GM23338 (cell line): ENCODE measurements around the gene CAPN15. TPM values are rescaled to one million over a fixed set of nuclear protein-coding genes. Genes with fewer than 3 reads are reported as not detected.

Experiments
- ATAC-seq: fragments of 200-7000 bp; cut with Tn5 transposase; 3 replicates; pipeline ENCODE4 v1.9.1; 2020
- DNase-seq: peaks from one replicate; pipeline ENCODE4 v3.0.0-alpha.2; 2015; ENCODE audit warnings: low spot score
- H2AFZ ChIP-seq: fragments of 200-600 bp; sonication (generic); 2 replicates; pipeline ENCODE4 v1.8.0; 2016; ENCODE audit warnings: antibody characterized with exemption, mild to moderate bottlenecking, moderate library complexity
- H3F3A ChIP-seq: fragments of 200-600 bp; sonication (generic); replicated peaks from 2 replicates; pipeline ENCODE4 v1.8.0; 2017; ENCODE audit warnings: antibody characterized with exemption, mixed run types, low read depth
- H3K27ac ChIP-seq: fragments of 200-600 bp; sonication (generic); 2 replicates; pipeline ENCODE4 v1.6.1; 2016; ENCODE audit warnings: low read depth
- H3K27me3 ChIP-seq: fragments of 200-600 bp; sonication (generic); 2 replicates; pipeline ENCODE4 v1.8.0; 2016; ENCODE audit warnings: mild to moderate bottlenecking, mixed run types, moderate library complexity; ENCODE audit not compliant: insufficient read depth
- H3K36me3 ChIP-seq: fragments of 200-600 bp; sonication (generic); 2 replicates; pipeline ENCODE4 v1.8.0; 2016; ENCODE audit warnings: mild to moderate bottlenecking; ENCODE audit not compliant: insufficient read depth
- H3K4me1 ChIP-seq: fragments of 200-600 bp; sonication (generic); 2 replicates; pipeline ENCODE4 v1.8.0; 2016; ENCODE audit warnings: mild to moderate bottlenecking, moderate library complexity; ENCODE audit not compliant: insufficient read depth
- H3K4me2 ChIP-seq: fragments of 200-600 bp; sonication (generic); 2 replicates; pipeline ENCODE4 v1.7.1; 2017; ENCODE audit warnings: mixed run types
- H3K4me3 ChIP-seq: fragments of 200-600 bp; sonication (generic); 2 replicates; pipeline ENCODE4 v1.6.1; 2016; ENCODE audit warnings: mixed run types
- H3K79me2 ChIP-seq: fragments of 200-600 bp; sonication (generic); replicated peaks from 2 replicates; pipeline ENCODE4 v1.8.0; 2017; ENCODE audit warnings: mild to moderate bottlenecking; ENCODE audit not compliant: insufficient read depth
- H3K9me2 ChIP-seq: fragments of 200-600 bp; sonication (generic); 2 replicates; pipeline ENCODE4 v1.8.0; 2017; ENCODE audit not compliant: insufficient read depth
- H4K20me1 ChIP-seq: fragments of 200-600 bp; sonication (generic); replicated peaks from 2 replicates; pipeline ENCODE4 v1.8.0; 2017; ENCODE audit warnings: mild to moderate bottlenecking; ENCODE audit not compliant: insufficient read depth
- H3K27ac Mint-ChIP-seq: 2 replicates; pipeline ENCODE4 v1.8.0; 2020; ENCODE audit warnings: inconsistent platforms, mild to moderate bottlenecking, moderate library complexity, mixed read lengths
- H3K27me3 Mint-ChIP-seq: 3 replicates; pipeline ENCODE4 v1.8.0; 2022; ENCODE audit warnings: low read depth, mild to moderate bottlenecking, moderate library complexity, mixed read lengths, inconsistent platforms; ENCODE audit not compliant: insufficient read depth, poor library complexity
- H3K36me3 Mint-ChIP-seq: 3 replicates; pipeline ENCODE4 v1.8.0; 2021; ENCODE audit warnings: low read depth, mild to moderate bottlenecking, inconsistent platforms, moderate library complexity, mixed read lengths
- H3K4me1 Mint-ChIP-seq: 3 replicates; pipeline ENCODE4 v1.8.0; 2020; ENCODE audit warnings: mild to moderate bottlenecking, inconsistent platforms, mixed read lengths
- H3K4me3 Mint-ChIP-seq: 3 replicates; pipeline ENCODE4 v1.8.0; 2021; ENCODE audit warnings: moderate library complexity, mild to moderate bottlenecking, inconsistent platforms, mixed read lengths
- H3K9me3 Mint-ChIP-seq: 3 replicates; pipeline ENCODE4 v1.8.0; 2020; ENCODE audit warnings: moderate library complexity, mild to moderate bottlenecking, inconsistent platforms, mixed read lengths
- EZH2 ChIP-seq: fragments of 200-600 bp; sonication (generic); IDR thresholded peaks from one replicate; pipeline ENCODE4 v1.8.0; 2017; ENCODE audit warnings: antibody characterized with exemption, mild to moderate bottlenecking, low read depth; ENCODE audit not compliant: unreplicated experiment
- EZH2phosphoT487 ChIP-seq: fragments of 200-600 bp; sonication (generic); IDR thresholded peaks from one replicate; pipeline ENCODE4 v1.8.1; 2018; ENCODE audit warnings: antibody characterized with exemption; ENCODE audit not compliant: unreplicated experiment
- JUNB ChIP-seq: IDR thresholded peaks from one replicate; pipeline ENCODE4 v1.6.1; 2016; ENCODE audit warnings: antibody characterized with exemption; ENCODE audit not compliant: unreplicated experiment
- NANOG ChIP-seq: IDR thresholded peaks from 2 replicates; pipeline ENCODE4 v1.6.1; 2016; ENCODE audit warnings: antibody characterized with exemption, borderline replicate concordance
- STAT1 ChIP-seq: IDR thresholded peaks from one replicate; pipeline ENCODE4 v1.6.1; 2016; ENCODE audit warnings: antibody characterized with exemption; ENCODE audit not compliant: unreplicated experiment
- ZNF331 ChIP-seq: fragments of 250-450 bp; sonication (Bioruptor Pico); IDR thresholded peaks from 2 replicates; pipeline ENCODE4 v1.5.0; 2020; ENCODE audit warnings: low read depth, mild to moderate bottlenecking, moderate library complexity
- polyA plus RNA-seq: library from polyadenylated mRNA; unstranded; fragments of >200 nt; fragmentation: Nextera tagmentation; extraction: Ambion mirVana; gene quantifications from 2 replicates; pipeline ENCODE4 v1.2.1, GENCODE V29; 2016
- total RNA-seq: library from RNA; depleted of rRNA; stranded (reverse); fragments of >200 nt; shearing (Covaris generic); gene quantifications from 2 replicates; pipeline ENCODE4 v1.2.3, GENCODE V29; 2014
- TF ChIP-seq, protein P1 (sequence below): IDR thresholded peaks from one replicate; pipeline ENCODE4 v1.6.1; 2018; ENCODE audit warnings: antibody characterized with exemption; ENCODE audit not compliant: unreplicated experiment
- TF ChIP-seq, protein P2 (sequence below), 2 experiments: fragments of 200-600 bp in 1 of 2; sonication (generic) in 1 of 2; conservative IDR thresholded peaks; 2 replicates each; pipeline versions ENCODE4 v1.5.1 to v1.6.1; 2016 to 2017; ENCODE audit warnings: antibody characterized with exemption in 2 of 2, low read depth in 2 of 2, mild to moderate bottlenecking in 2 of 2, moderate library complexity in 1 of 2
- TF ChIP-seq, protein P3 (sequence below): IDR thresholded peaks from 2 replicates; pipeline ENCODE4 v1.6.1; 2016; ENCODE audit warnings: antibody characterized with exemption

The CAPN15 gene
- total and polyA plus RNA-seq, 2 experiments from 2014 or later, result 27.3 to 164 TPM

DNA sequence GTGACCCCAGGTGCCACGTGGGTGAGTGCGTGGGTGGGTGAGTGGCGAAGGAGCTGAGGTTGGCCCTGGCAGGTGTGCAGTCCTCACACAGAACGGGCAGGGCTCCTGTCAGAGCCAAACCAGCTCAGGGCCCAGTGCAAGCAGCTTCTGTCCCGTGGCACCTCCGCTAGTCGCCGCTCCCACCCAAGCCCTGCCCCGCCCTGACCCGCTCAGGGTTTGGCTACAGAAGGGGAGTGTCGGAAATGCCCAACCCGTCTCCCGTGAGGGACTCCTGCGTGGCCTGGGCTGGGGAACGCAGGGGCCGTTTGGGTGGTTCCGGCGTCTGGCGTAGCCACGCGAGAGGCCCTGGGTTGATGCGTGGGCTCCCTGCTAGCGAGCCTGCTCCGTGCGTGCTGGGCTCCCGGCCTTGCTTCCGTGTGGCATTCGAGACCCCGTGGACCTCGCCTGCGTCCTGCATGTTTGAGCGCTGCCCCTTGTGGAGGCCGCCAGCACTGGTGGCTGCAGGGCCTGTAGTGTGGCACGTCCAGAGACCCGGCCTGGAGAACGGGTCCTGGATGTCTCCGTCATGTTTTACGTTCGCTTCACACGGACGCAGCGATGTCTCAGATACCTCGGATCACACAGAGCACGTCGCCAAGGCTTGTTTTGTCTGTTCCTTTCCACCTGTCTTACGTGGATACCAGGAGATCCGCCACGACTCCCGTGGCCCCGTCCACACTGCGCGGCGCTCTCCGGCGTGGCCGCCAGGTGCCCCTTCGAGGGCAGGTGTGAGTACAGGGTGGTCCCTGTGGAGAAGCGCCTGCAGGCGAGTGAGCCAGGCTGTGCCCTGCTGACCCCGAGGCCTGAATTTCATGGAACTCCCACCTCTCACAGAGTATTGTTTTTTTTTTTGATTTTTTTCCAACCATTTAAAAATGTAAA is 10.2 kb downstream of the CAPN15 start:
- Histone ChIP-seq H3K4me2 (no peak overlapping the region), H3F3A (no peaks in the 10 kb centered on the region), H2AFZ (no peak overlapping the region), H3K9me2 (no peaks in the 10 kb centered on the region), H3K4me3 (no peak overlapping the region), H3K27ac (no peak overlapping the region), H3K4me1 (no peaks in the 10 kb centered on the region), H3K79me2 (peaks cover 53% of the 10 kb centered on the region), H3K27me3 (no peaks in the 10 kb centered on the region), H4K20me1 (peaks cover 20% of the 10 kb centered on the region), H3K36me3 (no peaks in the 10 kb centered on the region)
- Mint-ChIP-seq H3K4me1 (no peaks in the 10 kb centered on the region), H3K27me3 (no peaks in the 10 kb centered on the region), H3K27ac (no peak overlapping the region), H3K4me3 (no peak overlapping the region), H3K9me3 (peaks cover 4% of the 10 kb centered on the region; the same call in 1 of the 3 replicates), H3K36me3 (peaks cover 6% of the 10 kb centered on the region)
- DNase-seq (no peak), ATAC-seq (peak; percentile 18)
- no peak for TF ChIP-seq NANOG
- TF ChIP-seq, protein P1, sequence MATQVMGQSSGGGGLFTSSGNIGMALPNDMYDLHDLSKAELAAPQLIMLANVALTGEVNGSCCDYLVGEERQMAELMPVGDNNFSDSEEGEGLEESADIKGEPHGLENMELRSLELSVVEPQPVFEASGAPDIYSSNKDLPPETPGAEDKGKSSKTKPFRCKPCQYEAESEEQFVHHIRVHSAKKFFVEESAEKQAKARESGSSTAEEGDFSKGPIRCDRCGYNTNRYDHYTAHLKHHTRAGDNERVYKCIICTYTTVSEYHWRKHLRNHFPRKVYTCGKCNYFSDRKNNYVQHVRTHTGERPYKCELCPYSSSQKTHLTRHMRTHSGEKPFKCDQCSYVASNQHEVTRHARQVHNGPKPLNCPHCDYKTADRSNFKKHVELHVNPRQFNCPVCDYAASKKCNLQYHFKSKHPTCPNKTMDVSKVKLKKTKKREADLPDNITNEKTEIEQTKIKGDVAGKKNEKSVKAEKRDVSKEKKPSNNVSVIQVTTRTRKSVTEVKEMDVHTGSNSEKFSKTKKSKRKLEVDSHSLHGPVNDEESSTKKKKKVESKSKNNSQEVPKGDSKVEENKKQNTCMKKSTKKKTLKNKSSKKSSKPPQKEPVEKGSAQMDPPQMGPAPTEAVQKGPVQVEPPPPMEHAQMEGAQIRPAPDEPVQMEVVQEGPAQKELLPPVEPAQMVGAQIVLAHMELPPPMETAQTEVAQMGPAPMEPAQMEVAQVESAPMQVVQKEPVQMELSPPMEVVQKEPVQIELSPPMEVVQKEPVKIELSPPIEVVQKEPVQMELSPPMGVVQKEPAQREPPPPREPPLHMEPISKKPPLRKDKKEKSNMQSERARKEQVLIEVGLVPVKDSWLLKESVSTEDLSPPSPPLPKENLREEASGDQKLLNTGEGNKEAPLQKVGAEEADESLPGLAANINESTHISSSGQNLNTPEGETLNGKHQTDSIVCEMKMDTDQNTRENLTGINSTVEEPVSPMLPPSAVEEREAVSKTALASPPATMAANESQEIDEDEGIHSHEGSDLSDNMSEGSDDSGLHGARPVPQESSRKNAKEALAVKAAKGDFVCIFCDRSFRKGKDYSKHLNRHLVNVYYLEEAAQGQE, result no peak
- no peak for TF ChIP-seq JUNB
- TF ChIP-seq, protein P2, sequence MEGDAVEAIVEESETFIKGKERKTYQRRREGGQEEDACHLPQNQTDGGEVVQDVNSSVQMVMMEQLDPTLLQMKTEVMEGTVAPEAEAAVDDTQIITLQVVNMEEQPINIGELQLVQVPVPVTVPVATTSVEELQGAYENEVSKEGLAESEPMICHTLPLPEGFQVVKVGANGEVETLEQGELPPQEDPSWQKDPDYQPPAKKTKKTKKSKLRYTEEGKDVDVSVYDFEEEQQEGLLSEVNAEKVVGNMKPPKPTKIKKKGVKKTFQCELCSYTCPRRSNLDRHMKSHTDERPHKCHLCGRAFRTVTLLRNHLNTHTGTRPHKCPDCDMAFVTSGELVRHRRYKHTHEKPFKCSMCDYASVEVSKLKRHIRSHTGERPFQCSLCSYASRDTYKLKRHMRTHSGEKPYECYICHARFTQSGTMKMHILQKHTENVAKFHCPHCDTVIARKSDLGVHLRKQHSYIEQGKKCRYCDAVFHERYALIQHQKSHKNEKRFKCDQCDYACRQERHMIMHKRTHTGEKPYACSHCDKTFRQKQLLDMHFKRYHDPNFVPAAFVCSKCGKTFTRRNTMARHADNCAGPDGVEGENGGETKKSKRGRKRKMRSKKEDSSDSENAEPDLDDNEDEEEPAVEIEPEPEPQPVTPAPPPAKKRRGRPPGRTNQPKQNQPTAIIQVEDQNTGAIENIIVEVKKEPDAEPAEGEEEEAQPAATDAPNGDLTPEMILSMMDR (conservative IDR thresholded peaks at IDR 0.05; ENCODE audit: low read depth in 2 of 2), result peak in 1 of 2 experiments; percentile 31; a peak in 2 of 4 replicates
- no peak for TF ChIP-seq STAT1

DNA sequence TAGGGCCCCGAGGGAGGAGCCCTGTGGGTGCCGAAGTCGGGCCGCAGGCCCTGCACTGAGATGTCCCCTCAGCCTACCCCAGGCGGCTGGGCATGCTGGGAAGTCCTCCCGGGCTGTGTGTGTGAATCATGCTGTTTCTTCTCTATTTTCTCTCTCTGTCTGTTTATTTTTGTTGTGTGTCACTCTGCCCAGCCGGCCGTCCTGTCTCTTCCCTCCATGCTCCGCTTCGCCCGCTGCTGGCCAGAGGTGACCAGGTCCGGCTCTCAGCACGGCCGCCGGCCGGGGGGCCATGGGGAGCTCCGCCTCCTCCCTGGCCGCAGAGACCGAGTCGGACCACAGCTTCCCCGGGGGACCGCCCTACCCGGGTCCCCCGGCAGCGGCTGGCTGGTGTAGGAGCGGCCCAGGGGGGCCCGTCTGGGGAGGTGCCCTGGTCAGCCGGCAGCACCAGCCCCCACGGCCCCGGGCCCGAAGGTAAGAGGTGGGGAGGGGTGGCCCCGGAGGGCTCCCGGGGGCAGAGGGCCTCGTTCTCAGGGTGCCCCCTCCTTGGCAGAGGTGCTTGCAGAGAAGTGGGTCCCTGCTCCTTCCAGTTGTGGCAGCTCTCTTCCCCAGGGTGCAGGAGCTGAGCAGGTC is 12.5 kb downstream of the CAPN15 start:
- Mint-ChIP-seq H3K9me3 (peaks cover 4% of the 10 kb centered on the region; the same call in 1 of the 3 replicates), H3K36me3 (peaks cover 6% of the 10 kb centered on the region), H3K27me3 (peaks cover 2% of the 10 kb centered on the region), H3K4me1 (no peaks in the 10 kb centered on the region), H3K27ac (no peak overlapping the region), H3K4me3 (no peak overlapping the region)
- Histone ChIP-seq H3K36me3 (no peaks in the 10 kb centered on the region), H3K4me1 (no peaks in the 10 kb centered on the region), H3K79me2 (peaks cover 43% of the 10 kb centered on the region), H3K4me2 (no peak overlapping the region), H3F3A (no peaks in the 10 kb centered on the region), H2AFZ (no peak overlapping the region), H3K27me3 (no peaks in the 10 kb centered on the region), H4K20me1 (peaks cover 8% of the 10 kb centered on the region; the same call in 1 of the 2 replicates), H3K27ac (no peak overlapping the region), H3K4me3 (no peak overlapping the region), H3K9me2 (no peaks in the 10 kb centered on the region)
- ATAC-seq (no peak), DNase-seq (no peak)
- TF ChIP-seq, protein P3, sequence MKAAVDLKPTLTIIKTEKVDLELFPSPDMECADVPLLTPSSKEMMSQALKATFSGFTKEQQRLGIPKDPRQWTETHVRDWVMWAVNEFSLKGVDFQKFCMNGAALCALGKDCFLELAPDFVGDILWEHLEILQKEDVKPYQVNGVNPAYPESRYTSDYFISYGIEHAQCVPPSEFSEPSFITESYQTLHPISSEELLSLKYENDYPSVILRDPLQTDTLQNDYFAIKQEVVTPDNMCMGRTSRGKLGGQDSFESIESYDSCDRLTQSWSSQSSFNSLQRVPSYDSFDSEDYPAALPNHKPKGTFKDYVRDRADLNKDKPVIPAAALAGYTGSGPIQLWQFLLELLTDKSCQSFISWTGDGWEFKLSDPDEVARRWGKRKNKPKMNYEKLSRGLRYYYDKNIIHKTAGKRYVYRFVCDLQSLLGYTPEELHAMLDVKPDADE, result no peak
- TF ChIP-seq, protein P1, result no peak
- TF ChIP-seq STAT1, result no peak
- no peak for TF ChIP-seq ZNF331 (CRISPR knock-in tag)
- TF ChIP-seq NANOG, result no peak
- TF ChIP-seq EZH2, result no peak
- TF ChIP-seq EZH2phosphoT487, result no peak
